IgD-negative memory B cell (primary cell): ENCODE measurements around the gene ATP1B1. TPM values are rescaled to one million over a fixed set of nuclear protein-coding genes. Genes with fewer than 3 reads are reported as not detected.
A peak's percentile ranks its signal among the peaks of the same experiment; 100 is the strongest.

Source experiments
- H3K27ac Mint-ChIP-seq, 3 donors: one replicate each; pipeline ENCODE4 v1.8.0; 2020 to 2022; ENCODE audit warnings: mild to moderate bottlenecking in 3 of 3, mixed read lengths in 3 of 3, moderate library complexity in 1 of 3
- H3K27me3 Mint-ChIP-seq: one replicate; pipeline ENCODE4 v1.8.0; 2021; ENCODE audit warnings: mixed read lengths
- H3K36me3 Mint-ChIP-seq: one replicate; pipeline ENCODE4 v1.8.0; 2020; ENCODE audit warnings: mild to moderate bottlenecking, mixed read lengths
- H3K4me1 Mint-ChIP-seq, 3 donors: one replicate each; pipeline ENCODE4 v1.8.0; 2020 to 2022; ENCODE audit warnings: mixed read lengths in 3 of 3, mild to moderate bottlenecking in 1 of 3
- H3K4me3 Mint-ChIP-seq, 4 donors: one replicate each; pipeline ENCODE4 v1.8.0; 2020 to 2022; ENCODE audit warnings: mild to moderate bottlenecking in 4 of 4, mixed read lengths in 4 of 4, moderate library complexity in 3 of 4
- H3K9me3 Mint-ChIP-seq, 3 donors: one replicate each; pipeline ENCODE4 v1.8.0; 2020 to 2021; ENCODE audit warnings: mixed read lengths in 3 of 3, mild to moderate bottlenecking in 1 of 3
- polyA plus RNA-seq: library from polyadenylated mRNA; unstranded; fragments of 300-500 nt; fragmentation: Illumina TruSeq; gene quantifications from one replicate; pipeline ENCODE4 v1.2.3, GENCODE V29; 2021

Gene ATP1B1
- polyA plus RNA-seq, 1 donor from 2014 or later: 2.2 TPM

GRCh38 chr1:169105434-169106094, 926 bp upstream of the ATP1B1 start:
- H3K36me3 Mint-ChIP-seq: no peaks in the 10 kb centered on the region
- peaks cover 9 to 13% (median 10%) of the 10 kb centered on the region in 3 donors for H3K4me1 Mint-ChIP-seq
- H3K4me3 Mint-ChIP-seq: peak overlapping the region in 3 of 4 donors; percentile 82 to 94 (median 86)
- H3K9me3 Mint-ChIP-seq: no peaks in the 10 kb centered on the region
- H3K27ac Mint-ChIP-seq: no peak overlapping the region
- H3K27me3 Mint-ChIP-seq: peaks cover 16% of the 10 kb centered on the region

GRCh38 chr1:169106921-169107602, 572 bp downstream of the ATP1B1 start:
- H3K4me3 Mint-ChIP-seq: peak overlapping the region; percentile 90 to 92 (median 91)
- no peaks in the 10 kb centered on the region for H3K9me3 Mint-ChIP-seq
- H3K36me3 Mint-ChIP-seq: no peaks in the 10 kb centered on the region
- peaks cover 9 to 13% (median 10%) of the 10 kb centered on the region in 3 donors for H3K4me1 Mint-ChIP-seq
- H3K27me3 Mint-ChIP-seq: peaks cover 17% of the 10 kb centered on the region
- H3K27ac Mint-ChIP-seq: peak overlapping the region in 2 of 3 donors; percentile 39 to 64

- Mint-ChIP-seq H3K4me3 (peak overlapping the region; percentile 90 to 92 (median 91)), H3K27ac (peak overlapping the region in 2 of 3 donors; percentile 39 to 72), H3K4me1 (peaks cover 9 to 13% (median 10%) of the 10 kb centered on the region in 3 donors), H3K9me3 (no peaks in the 10 kb centered on the region), H3K36me3 (no peaks in the 10 kb centered on the region), H3K27me3 (peaks cover 22% of the 10 kb centered on the region)
Measured at GRCh38 chr1:169107603-169108208, 1.2 kb downstream of the ATP1B1 start.

- H3K9me3 Mint-ChIP-seq: no peaks in the 10 kb centered on the region
- peaks cover 9 to 13% (median 10%) of the 10 kb centered on the region in 3 donors for H3K4me1 Mint-ChIP-seq
- peak overlapping the region; percentile 77 to 92 (median 91) for H3K4me3 Mint-ChIP-seq
- H3K27me3 Mint-ChIP-seq: peaks cover 22% of the 10 kb centered on the region
- peak overlapping the region in 1 of 3 donors; percentile 39 for H3K27ac Mint-ChIP-seq
- H3K36me3 Mint-ChIP-seq: no peaks in the 10 kb centered on the region
Measured at GRCh38 chr1:169108223-169108622, 1.7 kb downstream of the ATP1B1 start.

- H3K4me3 Mint-ChIP-seq: peak overlapping the region in 3 of 4 donors; percentile 9 to 92 (median 91)
- peak overlapping the region in 2 of 3 donors; percentile 39 to 64 for H3K27ac Mint-ChIP-seq
- H3K27me3 Mint-ChIP-seq: peaks cover 22% of the 10 kb centered on the region
- H3K36me3 Mint-ChIP-seq: no peaks in the 10 kb centered on the region
- peaks cover 9 to 14% (median 10%) of the 10 kb centered on the region in 3 donors for H3K4me1 Mint-ChIP-seq
- H3K9me3 Mint-ChIP-seq: no peaks in the 10 kb centered on the region
Measured at GRCh38 chr1:169108863-169109560, 2.5 kb downstream of the ATP1B1 start.

GRCh38 chr1:169109561-169110134, 3.2 kb downstream of the ATP1B1 start:
- H3K4me1 Mint-ChIP-seq: peaks cover 9 to 14% (median 10%) of the 10 kb centered on the region in 3 donors
- H3K4me3 Mint-ChIP-seq: peak overlapping the region in 3 of 4 donors; percentile 50 to 91 (median 75)
- H3K9me3 Mint-ChIP-seq: no peaks in the 10 kb centered on the region
- no peaks in the 10 kb centered on the region for H3K36me3 Mint-ChIP-seq
- peak overlapping the region in 1 of 3 donors; percentile 39 for H3K27ac Mint-ChIP-seq
- H3K27me3 Mint-ChIP-seq: peaks cover 22% of the 10 kb centered on the region

GRCh38 chr1:169110236-169110635, 3.7 kb downstream of the ATP1B1 start:
- peaks cover 9 to 14% (median 10%) of the 10 kb centered on the region in 3 donors for H3K4me1 Mint-ChIP-seq
- no peak overlapping the region for H3K27ac Mint-ChIP-seq
- H3K36me3 Mint-ChIP-seq: no peaks in the 10 kb centered on the region
- peaks cover 18% of the 10 kb centered on the region for H3K27me3 Mint-ChIP-seq
- no peaks in the 10 kb centered on the region for H3K9me3 Mint-ChIP-seq
- H3K4me3 Mint-ChIP-seq: peak overlapping the region in 2 of 4 donors; percentile 75 to 91

GRCh38 chr1:169110689-169111447, 4.4 kb downstream of the ATP1B1 start:
- Mint-ChIP-seq H3K27ac (no peak overlapping the region), H3K9me3 (no peaks in the 10 kb centered on the region), H3K27me3 (peaks cover 18% of the 10 kb centered on the region), H3K4me3 (peak overlapping the region in 2 of 4 donors; percentile 12 to 91), H3K36me3 (no peaks in the 10 kb centered on the region), H3K4me1 (peaks cover 10 to 16% (median 11%) of the 10 kb centered on the region in 3 donors)

- peaks cover 18% of the 10 kb centered on the region for H3K27me3 Mint-ChIP-seq
- H3K9me3 Mint-ChIP-seq: no peaks in the 10 kb centered on the region
- H3K36me3 Mint-ChIP-seq: no peaks in the 10 kb centered on the region
- H3K4me1 Mint-ChIP-seq: peaks cover 15 to 22% (median 16%) of the 10 kb centered on the region in 3 donors
- H3K4me3 Mint-ChIP-seq: no peak overlapping the region
- no peak overlapping the region for H3K27ac Mint-ChIP-seq
Measured at GRCh38 chr1:169111472-169111871, 5.0 kb downstream of the ATP1B1 start.

- no peak overlapping the region for H3K4me3 Mint-ChIP-seq
- no peaks in the 10 kb centered on the region for H3K9me3 Mint-ChIP-seq
- H3K4me1 Mint-ChIP-seq: peaks cover 14 to 23% (median 19%) of the 10 kb centered on the region in 3 donors
- H3K36me3 Mint-ChIP-seq: no peaks in the 10 kb centered on the region
- H3K27ac Mint-ChIP-seq: no peak overlapping the region
- H3K27me3 Mint-ChIP-seq: peaks cover 16% of the 10 kb centered on the region
Measured at GRCh38 chr1:169112241-169112640, 5.8 kb downstream of the ATP1B1 start.

- Mint-ChIP-seq H3K27ac (peak overlapping the region in 1 of 3 donors; percentile 61), H3K27me3 (peaks cover 13% of the 10 kb centered on the region), H3K4me1 (peaks cover 10 to 19% (median 14%) of the 10 kb centered on the region in 3 donors), H3K36me3 (no peaks in the 10 kb centered on the region), H3K4me3 (peak overlapping the region in 3 of 4 donors; percentile 10 to 29 (median 27)), H3K9me3 (no peaks in the 10 kb centered on the region)
Measured at GRCh38 chr1:169113613-169114119, 7.2 kb downstream of the ATP1B1 start.

GRCh38 chr1:169115891-169116585, 9.5 kb downstream of the ATP1B1 start:
- Mint-ChIP-seq H3K27me3 (peaks cover 9% of the 10 kb centered on the region), H3K36me3 (no peaks in the 10 kb centered on the region), H3K4me3 (peak overlapping the region; percentile 63 to 92 (median 84)), H3K9me3 (no peaks in the 10 kb centered on the region), H3K4me1 (peaks cover 8 to 14% (median 13%) of the 10 kb centered on the region in 3 donors), H3K27ac (peak overlapping the region in 2 of 3 donors; percentile 20 to 89)

- Mint-ChIP-seq H3K36me3 (no peaks in the 10 kb centered on the region), H3K4me3 (peak overlapping the region in 3 of 4 donors; percentile 39 to 63 (median 47)), H3K27me3 (peaks cover 8% of the 10 kb centered on the region), H3K4me1 (peaks cover 8 to 16% (median 13%) of the 10 kb centered on the region in 3 donors), H3K9me3 (no peaks in the 10 kb centered on the region), H3K27ac (no peak overlapping the region)
Measured at GRCh38 chr1:169117014-169117413, 10.5 kb downstream of the ATP1B1 start.
